Left forelimb (tissue), 1 donor: ENCODE measurements around the gene GLIPR1L1.
"Not testable (repeated sequence)": the region's sequence is repeated elsewhere in the genome, so short reads cannot be mapped to it uniquely, and the experiment has no call there.

Experiments
- DNase-seq: peaks from one replicate; pipeline ENCODE4 v3.0.0-alpha.2; 2018; ENCODE audit warnings: low spot score

Gene GLIPR1L1, protein sequence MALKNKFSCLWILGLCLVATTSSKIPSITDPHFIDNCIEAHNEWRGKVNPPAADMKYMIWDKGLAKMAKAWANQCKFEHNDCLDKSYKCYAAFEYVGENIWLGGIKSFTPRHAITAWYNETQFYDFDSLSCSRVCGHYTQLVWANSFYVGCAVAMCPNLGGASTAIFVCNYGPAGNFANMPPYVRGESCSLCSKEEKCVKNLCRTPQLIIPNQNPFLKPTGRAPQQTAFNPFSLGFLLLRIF

DNA sequence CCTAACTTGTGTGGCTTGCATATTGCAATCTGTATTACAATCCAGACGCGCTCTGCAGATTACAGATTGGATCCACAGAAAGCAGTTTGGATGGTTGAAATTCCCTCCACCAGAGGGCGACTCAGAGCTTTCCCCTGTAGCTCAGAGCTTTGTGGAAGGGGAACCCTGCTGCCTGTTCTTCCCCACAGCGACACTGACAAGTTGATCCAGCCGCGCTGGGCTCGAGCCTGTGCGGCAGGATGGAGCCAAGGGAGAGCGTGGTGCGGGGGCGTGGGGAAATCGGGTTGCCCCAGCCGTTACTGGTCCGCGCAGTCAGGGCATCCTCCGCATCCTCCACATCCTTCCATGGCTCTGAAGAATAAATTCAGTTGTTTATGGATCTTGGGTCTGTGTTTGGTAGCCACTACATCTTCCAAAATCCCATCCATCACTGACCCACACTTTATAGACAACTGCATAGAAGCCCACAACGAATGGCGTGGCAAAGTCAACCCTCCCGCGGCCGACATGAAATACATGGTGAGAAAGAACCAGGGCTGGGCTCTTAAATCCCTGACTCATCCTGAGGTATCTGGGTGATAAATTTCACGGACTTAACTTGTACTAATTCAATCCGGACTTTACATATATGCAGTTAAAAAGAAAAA lies at the start of gene GLIPR1L1:
Gene GLIPR1L1, plus strand, starts transcription at position 287 of the 647 bp plus-strand sequence. Its CDS starts 59 bp downstream, at position 346.
- DNase-seq: peak; percentile 84

DNA sequence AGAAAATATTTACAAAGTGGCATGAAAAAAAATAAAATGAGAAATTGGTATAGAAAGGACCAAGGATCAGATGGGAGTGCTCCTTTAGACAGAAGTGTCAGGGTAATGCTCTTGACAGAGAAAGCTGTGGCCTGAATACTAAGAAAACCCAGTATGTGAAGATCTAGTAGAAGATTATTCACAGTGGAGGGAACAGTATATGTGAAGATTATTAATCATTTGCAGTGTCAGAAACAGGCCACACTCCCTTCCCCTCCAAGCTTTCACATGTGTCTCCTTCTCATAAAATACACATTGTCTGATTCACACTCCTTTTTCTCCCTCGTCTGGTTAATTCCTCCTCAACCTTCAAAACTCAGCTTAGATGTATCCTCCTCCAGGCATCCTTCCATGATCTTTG lies 45.6 kb upstream of the GLIPR1L1 start:
- no peak for DNase-seq

DNA sequence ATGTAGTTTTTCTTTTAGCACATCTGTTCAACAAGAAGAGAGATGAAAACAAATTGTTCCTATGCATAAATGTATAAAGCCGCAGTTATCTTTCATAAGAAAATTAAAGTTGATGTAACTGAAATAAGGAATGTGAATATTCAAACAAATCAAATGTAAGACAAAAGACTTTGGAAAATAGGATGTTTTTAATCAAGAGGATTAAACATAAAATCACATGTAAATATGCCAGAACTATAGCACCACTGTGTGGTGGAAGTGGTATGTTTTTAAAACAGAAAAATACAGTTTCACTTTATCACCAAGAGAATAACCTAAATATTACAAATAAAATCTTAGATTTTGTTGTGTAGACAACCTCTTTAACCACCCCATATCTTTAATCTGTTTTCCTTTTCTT lies 44.7 kb upstream of the GLIPR1L1 start:
- no peak for DNase-seq

DNA sequence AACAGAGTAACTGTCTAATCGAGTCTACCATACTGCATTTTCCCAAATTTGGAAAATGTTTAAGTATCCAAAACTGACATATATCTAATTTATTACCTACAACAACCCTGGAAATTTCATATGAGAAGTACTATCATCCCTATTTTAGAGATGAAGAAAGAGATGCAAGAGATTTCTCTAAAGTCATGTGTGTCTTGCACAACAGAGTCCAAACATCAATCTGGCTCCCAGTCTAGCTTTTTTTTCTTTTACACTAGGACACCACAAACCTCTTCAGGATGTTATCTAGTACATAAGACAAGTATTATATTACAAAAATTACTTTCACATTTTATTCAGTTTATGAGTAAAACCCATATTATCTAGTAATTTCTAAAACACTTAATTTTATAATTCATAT lies 43.5 kb upstream of the GLIPR1L1 start:
- DNase-seq: no peak

DNA sequence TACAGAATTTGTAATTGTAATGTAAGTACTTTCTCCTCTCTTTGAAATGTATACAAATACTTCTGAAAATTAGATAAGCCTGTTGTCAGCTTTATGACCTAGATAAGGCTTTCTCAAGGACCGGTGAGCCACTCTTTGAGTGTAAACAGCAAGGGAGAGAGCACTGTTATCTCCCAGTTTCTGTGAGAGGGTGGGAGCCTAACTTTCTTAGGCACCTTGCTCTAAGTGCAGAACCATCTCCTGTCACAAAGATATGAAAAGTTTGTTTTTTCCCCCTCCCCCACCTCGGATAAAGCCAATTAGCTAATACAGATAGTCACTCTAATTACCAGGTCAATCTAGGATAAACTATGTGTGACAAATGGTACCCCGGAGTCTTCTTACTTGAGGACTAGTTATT lies 40.1 kb upstream of the GLIPR1L1 start:
- no peak for DNase-seq

DNA sequence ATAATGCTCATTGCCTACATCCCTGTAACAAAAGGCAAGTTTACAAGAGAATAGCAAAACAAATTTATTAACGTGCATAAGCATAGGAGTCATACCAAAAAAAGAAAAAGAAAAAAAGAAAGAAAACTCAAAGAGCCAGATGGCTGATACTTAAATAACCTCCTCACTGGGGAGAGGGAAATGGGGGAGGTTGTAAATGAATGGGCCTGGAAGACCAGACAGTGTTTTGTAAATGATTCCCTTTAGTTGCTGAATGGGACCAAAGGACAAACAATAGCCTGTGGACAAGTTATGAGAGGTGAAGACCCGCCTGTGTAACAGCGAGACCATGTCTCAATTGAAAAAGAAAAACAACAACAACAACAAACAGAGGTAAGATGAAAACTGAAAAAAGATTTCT lies 39.7 kb upstream of the GLIPR1L1 start:
- no peak for DNase-seq

DNA sequence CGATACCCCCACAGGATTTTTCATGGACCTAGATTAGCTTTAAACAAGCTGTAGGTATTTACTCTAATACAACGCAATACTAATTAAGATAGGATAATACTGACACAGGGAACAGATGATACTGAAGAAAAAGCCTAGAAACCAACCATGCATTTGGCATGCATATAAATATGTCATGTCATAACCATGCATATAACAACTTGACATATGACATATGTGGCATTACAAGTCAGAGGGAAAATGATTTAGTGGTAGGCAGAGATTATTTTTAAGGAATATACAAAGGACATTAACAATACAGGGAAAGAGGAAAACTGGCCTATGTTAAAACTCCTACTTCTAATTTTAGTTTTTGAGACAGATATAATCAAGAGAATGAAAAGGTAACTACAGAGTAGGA lies 32.2 kb upstream of the GLIPR1L1 start:
- no peak for DNase-seq

DNA sequence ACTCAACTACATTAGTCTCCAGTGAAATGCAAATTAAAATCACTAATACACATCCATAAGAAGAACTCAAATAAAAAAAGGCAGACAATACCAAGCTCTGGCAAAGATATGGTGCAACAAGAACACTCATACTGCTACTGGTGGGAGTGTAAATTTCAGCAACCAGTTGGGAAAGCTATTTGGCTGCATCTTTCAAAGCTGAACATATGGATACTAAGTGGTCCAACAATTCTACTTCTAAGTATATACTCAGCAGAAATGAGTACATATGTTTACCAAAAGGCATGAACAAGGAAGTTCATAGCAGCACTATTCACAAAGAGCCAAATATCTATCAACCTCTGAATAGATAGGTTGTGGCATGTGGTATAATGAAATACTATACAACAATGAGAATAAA lies 31.7 kb upstream of the GLIPR1L1 start:
- DNase-seq: no peak

DNA sequence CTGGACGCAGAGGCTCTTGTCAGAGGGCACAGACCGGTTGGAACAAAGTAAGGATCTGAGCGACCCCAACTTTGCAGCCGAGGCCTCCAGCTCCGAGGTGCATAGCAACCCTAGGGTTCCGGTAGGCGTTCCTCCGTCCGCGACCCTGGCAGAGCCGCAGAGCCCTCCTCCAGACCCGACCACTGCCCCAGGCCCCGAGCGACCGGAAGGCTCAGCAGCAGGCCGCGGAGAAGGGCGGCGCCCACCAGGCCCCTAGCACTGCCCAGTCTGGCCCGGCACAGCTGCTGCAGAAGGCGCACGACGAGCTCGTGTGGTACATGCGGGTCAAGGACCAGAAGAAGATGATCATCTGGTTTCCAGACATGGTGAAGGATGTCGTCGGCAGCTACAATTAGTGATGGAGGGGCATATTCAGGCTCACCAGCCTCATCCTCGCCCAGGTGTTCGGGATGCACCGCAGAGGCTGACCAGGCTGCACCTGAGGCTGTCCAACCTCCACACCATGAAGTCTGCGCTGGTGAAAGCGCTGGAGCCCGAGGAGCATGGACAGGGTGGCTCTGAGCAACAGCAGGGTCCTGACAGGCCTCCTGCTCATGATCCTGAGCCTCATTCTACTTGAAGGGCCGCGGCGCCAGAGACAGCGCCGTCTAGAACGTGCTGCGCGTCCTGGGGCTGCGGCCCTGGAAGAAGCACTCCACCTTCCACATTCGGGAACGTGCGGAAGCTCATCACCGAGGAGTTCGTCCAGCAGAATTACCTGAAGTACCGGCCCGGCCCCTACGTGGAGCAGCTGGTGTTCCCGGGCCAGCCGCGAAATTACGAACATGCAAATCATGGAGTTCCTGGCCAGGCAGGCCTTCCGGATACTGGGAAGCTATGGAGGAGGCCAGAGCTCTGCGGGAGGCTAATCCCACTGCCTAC lies 28.8 kb upstream of the GLIPR1L1 start:
- DNase-seq: no peak

DNA sequence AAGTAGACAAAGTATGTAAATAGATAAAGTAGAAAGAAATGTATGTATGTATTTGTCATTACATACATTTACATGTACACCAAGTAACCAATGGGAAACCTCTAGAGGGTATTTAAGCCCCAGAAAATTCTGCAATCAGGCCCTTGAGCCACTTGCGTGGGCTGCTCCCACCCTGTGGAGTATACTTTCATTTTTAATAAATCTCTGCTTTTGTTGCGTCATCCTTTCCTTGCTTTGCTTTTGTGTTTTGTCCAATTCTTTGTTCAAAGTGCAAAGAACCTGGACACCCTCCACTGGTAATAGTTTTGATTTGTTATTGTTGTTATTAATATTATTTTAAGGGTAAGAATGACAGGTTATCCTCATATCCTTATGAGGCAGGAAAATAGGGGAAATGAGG lies 26.2 kb upstream of the GLIPR1L1 start:
- DNase-seq: no peak

DNA sequence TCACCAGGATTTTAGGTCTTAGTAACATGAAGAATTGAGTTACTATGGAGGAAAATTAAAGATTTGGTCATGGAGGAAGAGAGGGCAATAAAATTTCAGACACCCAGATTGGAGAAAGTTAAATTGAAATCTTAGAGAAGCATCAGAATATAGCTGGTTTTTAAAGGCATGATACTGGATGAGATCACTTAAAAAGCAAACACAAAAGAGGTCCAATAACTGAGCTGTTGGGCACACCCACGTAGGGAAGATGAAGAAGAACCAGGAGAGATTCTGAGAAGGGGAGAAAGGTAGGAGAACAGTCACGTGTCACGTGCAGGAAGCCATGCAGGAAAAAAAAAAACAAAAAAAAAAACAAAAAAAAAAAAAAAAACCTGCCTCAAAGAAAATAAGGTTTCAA lies 23.1 kb upstream of the GLIPR1L1 start:
- DNase-seq: no peak

DNA sequence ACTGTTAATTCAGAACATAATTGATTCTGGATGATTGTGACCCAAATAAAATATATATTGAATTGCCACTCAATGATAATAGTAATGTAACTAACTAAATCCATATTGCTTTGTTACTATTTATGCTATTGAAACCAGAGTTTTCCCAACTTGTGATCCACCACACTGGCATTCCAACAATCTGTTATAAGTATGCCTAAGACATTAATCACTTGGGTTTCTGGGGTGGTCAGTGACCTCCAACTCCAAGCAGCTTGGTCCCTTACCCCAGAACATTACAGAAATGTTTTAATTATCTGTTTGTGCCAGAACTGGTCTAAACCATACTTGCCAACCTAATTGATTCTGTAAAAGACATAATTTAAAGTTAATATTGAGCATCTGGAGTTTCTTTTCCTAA lies 19.0 kb upstream of the GLIPR1L1 start:
- DNase-seq: no peak

DNA sequence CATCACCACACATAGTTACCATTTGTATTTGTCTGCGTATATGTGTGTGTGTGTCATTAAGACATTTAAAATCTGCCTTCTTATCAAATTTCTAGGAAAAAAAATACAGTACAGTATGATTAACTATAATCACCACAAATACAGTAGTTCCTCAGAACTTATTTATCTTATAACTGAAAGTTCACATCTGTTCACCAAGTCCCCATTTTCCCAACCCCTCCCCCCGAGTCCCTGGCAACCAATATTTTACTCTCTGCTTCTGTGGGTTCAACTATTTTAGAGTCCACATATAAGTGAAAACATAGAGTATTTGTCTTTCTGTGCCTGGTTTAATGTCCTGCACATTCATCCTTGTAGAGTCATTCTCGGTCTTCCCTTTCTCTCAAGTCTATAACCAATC lies 16.7 kb upstream of the GLIPR1L1 start:
- no peak for DNase-seq

DNA sequence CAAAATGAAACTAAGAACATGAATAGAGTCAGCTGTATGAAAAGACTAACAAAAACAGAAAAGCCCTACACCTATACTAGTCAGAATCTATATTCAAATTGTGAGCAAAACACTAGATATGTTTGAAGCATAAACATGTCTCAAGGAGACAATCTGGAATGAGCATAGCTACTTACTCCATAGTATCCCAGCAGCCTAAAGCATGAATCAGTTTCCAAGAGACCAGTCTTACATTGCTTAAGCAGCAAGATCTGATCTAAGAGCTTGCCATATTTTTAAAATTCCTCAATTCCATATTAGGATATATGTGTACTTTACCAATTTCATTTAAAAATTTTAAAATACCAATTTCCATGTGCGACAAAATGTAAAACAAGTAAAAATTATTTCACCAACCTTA lies 12.0 kb upstream of the GLIPR1L1 start:
- no peak for DNase-seq

DNA sequence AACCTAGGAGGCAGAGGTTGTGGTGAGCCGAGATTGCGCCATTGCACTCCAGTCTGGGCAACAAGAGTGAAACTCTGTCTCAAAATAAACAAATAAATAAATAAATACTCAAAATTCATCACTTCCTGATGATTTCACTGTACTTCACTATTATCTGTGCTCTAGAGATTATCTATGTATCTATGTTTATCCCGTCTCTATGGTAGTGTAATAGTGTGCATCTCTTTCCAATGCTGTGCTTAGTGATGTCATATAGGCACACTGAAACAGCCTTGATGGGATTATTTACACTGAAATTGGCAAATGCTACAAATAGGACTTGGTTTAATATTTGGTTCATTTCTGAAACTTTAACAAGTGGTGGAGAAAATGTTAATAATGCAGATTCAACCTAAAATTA lies 10.8 kb upstream of the GLIPR1L1 start:
- DNase-seq: no peak

DNA sequence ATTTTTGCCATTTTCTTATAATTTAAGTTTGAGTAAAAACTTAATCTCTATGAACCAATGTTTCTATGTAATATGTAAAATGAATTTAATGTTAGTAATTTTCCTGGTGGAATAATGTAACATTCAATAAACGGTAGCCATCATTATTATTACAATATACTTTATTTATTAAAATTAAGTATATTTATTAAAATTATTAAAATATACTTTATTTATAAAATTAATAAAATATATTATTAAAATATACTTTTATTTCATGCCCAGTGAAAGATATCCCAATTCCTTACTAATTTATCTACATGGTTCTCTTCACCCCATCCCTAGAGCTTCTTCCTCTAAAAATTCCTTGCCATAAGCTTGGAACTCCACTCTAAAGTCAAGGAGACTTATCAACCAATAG lies 6.8 kb upstream of the GLIPR1L1 start:
- DNase-seq: no peak

DNA sequence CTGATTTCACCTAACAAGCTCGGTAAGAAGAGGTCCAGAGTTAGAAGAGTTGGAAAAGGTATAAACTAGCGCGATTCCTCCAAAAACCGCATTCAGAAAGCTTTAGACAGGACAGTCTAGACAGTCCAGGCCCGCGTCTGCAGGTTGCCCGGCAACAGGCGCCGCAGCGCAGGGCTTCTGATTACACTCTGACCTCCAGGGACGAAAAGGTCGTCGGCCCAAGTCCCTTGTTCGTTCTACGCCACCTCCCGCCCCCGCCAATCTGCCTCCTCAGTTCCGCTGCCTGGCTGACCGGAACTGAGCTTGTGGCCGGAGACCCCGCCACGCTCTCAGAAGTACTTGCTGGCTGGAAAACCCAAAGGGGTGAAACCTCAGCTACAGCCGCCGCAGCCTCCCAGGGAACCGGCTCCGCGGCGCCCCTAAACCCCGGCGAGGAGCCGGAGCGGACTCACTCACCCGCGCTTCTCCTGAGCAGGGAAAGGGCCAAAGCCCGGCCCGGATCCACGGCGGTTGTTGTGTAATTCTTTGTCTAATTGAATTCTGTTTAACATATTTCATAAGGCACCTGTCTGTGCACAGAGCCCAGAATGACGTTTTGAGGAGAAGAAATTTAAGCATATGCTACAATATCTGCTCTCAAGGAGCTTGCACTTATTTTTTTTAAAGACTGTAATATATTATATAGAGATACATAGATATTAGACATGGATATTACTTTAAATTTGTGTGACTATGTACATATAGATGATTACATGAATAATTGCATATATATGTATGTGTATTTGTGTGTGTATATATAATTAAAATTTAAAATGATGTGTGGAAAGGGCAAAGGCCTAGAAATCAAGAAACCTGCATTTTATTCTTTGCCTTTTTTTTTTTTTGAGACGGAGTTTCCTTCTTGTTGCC lies 4.3 kb upstream of the GLIPR1L1 start, which contains the start of gene CAPS2:
Gene CAPS2, minus strand, starts transcription at position 407 of the 909 bp plus-strand sequence. CDS start 3,826 bp downstream, outside the sequence.
- peak; percentile 88 for DNase-seq

DNA sequence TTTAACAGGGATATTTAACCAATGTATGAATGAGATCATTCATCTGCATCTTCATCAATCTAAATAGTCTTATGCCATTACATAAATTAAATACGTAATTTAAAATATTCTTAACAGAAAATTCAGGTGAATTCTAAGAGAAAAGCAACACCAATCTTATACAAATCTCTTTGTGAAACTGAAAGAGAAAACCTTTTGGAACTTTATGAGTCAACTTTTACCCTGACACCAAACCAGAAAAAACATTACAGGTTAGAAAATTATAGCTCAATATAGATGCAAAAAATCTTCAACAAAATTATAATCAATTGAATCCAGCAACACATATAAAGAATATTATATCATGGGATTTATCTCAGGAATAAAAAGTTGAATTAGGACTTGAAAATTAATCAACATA lies 3.4 kb downstream of the GLIPR1L1 start:
- DNase-seq: no peak

DNA sequence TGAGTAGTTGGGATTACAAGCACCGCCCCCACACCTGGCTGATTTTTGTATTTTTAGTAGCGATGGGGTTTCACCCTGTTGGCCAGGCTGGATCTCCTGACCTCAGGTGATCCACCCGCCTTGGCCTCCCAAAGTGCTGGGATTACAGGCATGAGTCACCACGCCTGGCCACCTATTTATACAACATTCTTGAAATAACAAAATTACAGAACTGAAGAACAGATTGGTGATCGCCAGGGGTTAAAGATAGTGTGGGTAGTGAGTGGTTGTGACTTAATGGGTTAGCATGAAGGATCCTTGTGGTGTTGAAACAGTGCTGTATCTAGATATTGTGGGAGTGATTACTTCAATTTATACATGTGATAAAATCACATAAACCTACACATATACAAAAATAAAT lies 7.4 kb downstream of the GLIPR1L1 start:
- no peak for DNase-seq

DNA sequence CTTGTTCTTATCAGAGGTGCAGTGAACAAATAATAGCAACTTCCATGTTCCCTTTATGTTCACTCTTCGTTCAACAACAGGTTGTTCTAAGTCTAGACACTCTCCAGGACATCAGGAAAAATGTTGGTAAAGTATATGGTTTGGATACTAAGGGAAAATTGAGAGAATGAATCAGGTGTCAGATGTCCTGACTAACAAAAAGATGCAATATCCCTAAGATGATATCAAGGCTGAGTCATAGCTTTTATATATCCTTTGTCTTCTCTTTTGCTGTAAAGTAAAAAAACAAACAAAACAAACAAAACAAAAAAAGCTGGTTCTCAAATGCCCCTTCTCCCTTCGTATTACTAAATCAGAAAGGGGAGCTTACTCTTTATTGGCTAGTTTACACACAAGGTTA lies 11.1 kb downstream of the GLIPR1L1 start:
- DNase-seq: no peak

DNA sequence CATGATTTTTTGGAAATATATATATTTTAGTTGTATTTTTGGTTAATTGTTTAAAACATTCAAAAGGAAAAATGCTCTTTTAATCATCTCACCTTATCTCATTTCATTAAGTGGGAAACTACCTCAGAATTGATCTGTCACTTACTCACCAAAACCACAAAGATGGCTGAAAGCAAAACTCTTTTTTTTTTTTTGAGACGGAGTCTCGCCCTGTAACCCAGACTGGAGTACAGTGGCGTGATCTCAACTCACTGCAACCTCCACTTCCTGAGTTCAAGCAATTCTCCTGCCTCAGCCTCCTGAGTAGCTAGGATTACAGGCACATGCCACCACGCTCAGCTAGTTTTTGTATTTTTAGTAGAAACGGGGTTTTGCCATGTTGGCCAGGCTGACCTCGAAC lies 11.7 kb downstream of the GLIPR1L1 start:
- DNase-seq: not testable (repeated sequence)

DNA sequence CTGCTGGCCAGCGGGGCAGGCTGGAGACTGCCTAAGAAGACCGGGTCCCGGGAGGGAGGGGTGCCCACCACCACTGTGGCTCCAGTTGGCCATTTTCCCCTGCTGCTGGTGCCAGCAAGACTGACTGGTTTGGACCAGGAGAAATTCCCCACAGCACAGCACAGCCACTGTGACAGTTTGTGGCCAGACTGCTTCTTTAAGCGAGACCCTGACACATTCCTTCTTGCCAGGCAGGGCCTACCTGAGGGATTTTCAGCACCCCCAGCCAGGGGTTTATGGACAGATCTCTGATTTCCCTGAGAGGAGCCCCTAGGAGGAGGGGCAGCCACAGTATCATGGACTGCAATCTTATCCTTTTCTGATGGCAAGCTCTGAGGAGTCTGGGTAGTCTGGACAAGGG lies 15.5 kb downstream of the GLIPR1L1 start:
- no peak for DNase-seq
